ENCODE results near the gene RASA3.
"Not testable (repeated sequence)": the region's sequence is repeated elsewhere in the genome, so short reads cannot be mapped to it uniquely, and the experiment has no call there.

The RASA3 gene

DNA sequence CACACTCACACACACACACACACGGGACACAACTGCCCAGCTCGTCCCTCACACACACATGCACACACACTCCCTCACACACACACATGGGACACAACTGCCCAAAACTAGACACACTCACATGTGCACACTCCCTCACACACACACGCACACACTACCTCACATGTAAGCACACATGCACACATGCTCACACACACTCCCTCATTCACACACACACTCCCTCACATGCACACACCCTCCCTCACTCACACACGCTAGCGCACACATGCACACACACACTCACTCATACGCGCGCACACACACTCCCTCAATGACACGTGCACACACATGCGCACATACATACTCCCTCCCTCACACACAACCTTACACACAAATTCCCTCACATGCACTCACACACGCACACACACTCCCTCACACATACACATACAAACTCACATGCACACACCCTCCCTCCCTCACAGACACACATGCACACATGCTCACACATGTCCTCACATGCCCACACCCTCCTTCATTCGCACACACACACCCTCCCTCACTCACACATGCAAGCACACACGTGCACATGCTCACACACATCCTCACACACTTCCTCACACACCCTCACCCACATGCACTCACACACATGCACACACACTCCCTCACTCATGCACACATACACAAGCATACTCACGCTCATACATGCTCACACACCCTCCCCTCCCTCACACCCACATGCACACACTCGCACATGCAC lies 9.0 kb upstream of the RASA3 start:
- no peak for DNase-seq

DNA sequence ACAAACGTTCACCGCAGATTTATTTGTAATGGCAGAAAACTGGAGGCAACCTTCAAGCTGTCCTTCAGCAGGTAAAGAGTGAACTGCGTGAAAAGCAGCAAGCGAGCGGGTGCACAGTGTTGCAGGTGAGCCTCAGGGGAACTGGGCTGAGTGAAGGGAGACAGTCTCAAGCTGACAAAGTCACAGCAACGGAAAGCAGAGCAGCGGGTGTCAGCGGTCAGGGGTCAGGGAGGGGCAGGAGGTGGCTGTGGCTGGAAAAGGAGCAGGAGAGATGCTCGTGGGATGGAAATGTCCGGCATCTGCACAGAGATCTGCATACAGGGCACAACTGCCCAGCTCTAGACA lies 8.5 kb upstream of the RASA3 start:
- no peak for DNase-seq

DNA sequence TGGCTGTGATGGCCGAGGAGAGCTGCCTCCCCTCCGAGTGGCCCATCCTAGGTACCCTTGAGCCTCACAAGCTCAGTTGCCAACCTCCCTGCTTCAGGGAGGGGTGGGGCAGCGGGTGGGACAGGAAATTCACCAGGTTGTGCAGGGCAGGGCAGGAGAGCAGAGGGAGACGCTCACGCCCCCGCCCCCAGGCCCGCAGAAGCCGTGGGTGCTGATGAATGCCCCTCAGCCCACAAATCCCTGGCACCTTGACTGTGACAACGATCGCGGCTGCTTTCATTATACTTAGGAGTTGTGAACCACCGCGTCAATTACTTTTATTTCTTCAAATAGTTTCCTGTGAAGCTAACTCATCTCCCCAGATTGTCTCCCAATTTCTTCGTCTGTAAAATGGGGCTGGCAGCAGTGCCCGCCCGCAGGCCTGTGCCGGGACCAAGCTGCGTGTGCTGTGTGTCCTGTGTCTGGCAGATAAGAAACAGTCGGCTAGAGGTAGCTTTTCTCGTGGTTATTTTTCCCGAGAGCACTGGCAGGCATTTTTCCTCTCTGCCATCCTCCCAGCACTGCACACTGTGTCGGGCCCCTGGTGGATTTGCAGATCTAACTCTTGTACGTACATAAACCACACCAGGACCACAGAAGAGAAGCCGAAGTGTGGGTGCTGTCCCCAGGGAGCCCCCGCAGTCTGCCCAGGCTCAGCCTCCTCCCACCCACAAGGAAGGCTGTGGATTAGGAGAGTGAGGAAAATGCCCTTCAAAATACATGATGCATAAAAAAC lies 7.9 kb upstream of the RASA3 start:
- no peak for DNase-seq

DNA sequence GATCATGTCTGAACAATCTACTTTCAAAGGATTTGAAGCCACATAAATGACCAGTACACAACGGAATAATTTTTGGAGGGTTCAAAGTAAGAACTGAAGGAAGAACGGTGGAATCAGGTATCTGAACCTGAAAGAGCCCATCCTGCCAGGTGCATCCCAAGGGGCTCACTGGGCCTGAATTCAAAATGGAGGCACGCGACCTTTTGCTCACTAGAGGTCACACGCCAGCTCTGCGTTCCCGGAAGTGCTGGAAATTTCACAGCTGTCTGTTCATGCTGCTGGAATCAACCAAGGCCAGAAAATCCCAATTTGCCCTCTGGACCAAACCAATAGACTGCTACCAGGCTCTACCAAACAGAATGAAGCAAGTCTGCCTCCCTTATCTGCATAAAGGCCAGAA lies 4.2 kb upstream of the RASA3 start:
- DNase-seq = no peak

DNA sequence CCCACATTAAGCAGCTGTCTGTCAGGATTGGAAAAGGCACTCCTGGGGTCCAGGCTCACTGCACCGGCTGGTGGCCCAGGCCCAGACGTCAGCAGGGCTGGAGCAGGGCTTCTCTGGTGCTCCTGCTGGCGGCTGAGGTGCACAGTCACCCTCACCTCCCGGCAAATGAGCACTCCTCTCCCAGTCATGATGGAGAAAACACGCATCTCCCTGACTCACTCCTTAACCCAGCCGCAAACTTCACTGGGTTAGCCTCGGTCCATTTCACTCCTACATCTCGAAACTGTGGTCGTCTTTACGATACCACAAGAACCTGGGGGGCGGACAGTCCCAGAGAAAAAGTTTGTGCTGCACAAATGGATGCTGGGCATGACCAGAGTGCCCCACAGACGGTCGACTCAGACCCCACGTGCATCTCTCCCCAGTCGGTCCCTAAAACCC lies 3.3 kb upstream of the RASA3 start:
- no peak for DNase-seq

DNA sequence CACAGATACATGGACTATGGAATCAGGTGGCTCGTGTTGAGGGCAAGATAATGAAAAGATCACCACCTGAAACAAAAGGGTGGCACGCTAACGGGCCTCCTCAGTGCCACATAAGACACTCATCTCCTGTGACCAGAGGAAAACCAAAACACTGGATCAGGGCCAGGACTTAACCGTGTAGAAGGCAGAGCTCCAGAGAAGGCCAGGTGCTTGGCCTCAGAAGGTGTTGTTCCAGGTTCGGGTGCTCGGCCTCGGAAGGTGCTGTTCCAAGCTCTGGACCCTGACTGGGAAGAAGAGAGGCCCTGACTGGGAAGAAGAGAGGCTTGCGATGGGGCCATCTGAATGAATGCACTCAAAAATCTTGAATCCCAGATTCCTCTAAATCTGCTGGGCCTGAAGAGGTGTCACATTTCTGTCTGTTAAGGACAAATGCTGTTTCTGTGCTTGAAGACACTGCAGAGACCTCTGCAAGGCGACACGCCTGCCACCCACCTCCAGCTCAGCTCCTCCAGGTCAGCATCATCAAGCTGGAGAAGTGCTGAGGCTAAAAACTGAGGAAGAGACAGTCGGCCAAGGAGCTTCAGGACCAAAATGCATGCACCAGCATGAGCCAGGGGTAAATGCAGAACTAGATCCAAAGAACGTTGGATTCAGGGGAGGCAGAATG lies 2.7 kb upstream of the RASA3 start:
- DNase-seq = no peak

DNA sequence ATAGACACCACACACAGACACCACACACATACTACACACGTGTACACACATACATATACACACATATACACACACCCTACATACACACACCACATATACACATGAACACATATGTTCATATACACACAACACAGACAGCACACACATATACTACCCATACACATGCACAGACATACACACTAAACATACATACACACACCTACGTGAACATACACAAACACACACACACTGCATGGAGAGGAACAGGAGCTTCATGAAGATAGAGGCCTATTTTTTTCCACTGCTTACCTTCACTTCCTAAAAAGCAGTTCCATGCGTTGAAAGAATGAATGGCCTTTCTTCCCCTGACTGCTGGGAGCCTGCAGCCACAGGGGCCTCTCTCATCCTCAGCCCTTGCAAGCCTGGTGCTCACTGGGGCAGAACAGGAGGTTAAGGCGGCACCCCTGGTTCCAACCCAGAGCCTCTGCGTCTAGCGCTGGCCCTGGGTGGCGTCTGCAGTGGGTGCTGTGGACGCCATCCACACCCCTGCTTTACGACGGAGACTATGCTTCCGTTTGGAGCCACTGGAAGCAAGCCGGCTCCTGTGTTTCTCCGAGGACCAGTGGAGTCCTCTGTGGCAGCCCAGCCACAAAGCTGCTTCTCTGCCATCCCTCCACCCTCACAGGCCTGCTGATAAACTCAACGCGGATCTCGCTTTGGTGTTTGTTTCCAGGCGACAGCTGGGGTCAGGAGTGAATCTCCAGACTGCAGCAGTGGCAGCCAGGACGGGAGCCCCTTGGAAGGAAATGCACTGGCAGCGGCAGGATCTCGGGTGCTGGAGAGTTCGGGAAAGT lies 1.9 kb upstream of the RASA3 start:
- no peak for DNase-seq

DNA sequence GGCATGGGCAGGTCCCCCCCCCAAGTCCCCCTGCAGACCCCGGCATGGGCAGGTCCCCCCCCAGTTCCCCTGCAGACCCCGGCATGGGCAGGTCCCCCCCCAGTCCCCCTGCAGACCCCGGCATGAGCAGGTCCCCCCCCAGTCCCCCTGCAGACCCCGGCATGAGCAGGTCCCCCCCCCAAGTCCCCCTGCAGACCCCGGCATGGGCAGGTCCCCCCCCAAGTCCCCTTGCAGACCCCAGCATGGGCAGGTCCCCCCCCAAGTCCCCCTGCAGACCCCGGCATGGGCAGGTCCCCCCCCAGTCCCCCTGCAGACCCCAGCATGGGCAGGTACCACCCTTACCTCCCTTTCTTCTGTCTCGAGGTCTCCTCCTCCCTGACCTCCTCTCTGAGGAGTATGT lies 1.1 kb upstream of the RASA3 start:
- not testable (repeated sequence) for DNase-seq

DNA sequence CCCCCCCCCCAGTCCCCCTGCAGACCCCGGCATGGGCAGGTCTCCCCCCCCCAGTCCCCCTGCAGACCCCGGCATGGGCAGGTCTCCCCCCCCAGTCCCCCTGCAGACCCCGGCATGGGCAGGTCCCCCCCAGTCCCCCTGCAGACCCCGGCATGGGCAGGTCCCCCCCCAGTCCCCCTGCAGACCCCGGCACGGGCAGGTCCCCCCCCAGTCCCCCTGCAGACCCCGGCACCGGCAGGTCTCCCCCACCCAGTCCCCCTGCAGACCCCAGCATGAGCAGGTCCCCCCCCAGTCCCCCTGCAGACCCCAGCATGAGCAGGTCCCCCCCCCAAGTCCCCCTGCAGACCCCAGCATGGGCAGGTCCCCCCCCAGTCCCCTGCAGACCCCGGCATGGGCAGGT lies 703 bp upstream of the RASA3 start:
- not testable (repeated sequence) for DNase-seq

DNA sequence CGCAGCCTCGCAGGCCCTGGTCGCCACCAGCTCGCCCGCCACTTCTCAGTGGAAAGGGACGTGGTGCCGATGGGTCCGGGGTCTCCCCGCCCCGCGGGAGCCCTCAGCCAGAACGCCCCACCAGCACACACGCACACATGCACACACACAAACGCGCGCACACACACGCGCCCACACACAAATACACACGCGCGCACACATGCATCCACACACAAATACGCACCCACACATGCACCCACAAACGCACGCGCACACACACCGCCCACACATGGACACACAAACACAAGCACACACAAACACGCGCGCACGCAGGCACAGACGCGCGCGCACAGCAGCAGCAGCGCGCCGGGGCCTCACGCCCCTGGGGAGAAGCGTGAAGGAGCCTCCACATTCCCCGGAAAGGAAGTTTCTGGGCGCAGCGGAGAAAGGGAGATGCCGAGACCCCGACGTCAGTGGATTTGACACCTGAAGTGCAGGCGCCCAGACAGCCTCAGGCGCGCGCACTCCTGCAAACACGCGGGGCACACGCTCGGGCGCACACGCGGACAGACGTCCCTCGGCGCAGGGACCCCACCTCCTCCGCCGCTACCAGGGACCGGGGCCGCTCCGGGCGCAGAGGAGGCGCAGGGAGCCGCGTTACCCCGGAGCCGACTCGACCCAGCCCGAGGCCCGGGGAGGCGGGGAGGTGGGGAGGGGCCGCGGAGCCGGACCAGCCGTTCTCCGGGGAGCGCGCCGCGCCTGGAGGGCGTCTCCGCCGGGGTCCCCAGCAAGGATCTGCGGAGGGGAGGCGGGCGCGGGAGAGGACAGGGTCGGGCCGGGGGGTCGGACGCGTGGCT lies 622 bp downstream of the RASA3 start:
- DNase-seq = no peak

DNA sequence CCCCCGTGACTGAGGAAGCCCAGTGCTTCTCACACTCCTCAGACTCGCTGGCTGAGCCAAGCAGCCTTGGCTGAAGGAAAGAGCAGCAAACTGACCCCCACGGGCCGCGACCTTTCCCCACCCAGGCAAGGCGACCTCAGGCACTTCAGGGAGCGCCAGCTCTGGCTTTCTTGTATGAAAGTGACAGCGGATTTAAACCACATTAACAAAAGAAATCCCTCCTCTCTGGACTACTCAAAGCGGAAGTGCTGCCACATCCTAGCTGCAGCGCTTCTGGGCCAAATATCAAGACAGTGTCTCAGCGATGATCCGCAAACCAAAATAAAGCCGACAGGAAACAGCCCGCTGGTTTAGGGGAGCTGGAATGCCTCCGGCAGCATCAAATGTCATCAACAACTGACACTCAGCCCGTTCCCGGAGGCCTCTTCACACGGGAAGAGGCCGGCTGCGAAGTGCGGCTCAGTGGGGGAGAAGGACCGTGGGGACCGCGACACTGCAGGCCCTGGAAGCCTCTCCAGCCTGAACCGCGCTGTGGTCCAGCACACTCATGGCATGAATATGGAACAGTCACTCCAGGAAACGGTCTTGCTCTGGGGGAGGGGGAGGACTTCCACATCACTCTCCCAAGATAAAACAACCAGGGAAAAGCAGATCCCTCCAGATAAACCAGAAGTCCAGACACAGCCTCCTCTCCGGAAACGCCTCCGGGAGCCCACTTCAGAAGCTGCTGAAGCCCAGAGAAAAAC lies 1.4 kb downstream of the RASA3 start:
- DNase-seq = no peak

DNA sequence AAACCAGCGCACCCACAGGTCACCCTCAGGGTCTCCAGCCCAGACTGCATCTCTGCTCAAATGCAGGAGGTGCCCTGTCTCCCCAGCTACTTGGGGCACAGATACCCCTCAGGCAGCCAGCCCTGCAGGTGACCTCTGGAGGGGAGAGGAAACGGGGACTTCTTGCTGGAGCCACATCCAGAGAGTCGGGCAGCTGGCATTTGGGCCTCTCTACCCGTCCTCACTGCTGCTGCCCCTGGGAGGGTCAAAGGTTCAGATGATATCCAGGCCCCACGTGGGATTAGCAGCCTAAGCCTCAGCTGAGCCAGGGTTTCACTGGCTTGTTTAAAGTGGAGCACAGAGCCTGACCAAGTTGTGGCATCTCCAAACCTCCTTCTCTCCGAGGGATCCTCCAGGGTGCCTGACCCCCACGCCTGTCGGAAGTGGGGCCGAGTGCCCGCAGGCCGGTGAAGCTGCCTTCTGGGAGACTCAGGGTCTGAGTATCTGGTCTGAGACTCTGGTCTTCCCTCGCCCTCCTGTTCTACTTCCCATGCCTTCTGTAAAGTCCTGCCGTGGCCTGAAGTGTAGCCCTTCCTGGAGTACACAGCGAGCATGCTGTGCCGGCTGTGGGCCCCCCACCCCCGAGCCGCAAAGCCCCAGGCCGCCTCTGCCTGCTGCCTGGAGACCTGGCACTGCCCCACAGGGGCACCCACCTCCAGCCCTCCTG lies 2.1 kb downstream of the RASA3 start:
- no peak for DNase-seq

DNA sequence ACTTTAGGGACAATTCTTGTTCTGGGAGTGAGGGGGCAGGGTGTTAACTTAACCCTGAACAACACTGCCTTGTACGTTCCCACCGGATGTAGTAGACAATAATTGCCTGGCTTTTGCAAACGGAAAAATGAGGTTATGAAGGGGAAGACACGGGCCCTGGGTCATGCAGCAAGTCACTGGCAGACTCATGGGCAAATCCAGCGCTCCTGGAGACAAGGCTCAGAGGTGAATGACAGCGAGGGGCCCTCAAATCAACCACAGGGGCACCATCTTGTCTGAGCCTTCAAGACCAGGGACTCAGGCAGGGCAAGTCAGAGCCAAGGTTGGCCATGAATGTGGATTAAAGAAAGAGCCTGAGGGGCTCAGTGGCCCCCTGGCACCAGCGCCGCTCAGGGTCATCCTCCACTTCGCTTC lies 2.8 kb downstream of the RASA3 start:
- no peak for DNase-seq

DNA sequence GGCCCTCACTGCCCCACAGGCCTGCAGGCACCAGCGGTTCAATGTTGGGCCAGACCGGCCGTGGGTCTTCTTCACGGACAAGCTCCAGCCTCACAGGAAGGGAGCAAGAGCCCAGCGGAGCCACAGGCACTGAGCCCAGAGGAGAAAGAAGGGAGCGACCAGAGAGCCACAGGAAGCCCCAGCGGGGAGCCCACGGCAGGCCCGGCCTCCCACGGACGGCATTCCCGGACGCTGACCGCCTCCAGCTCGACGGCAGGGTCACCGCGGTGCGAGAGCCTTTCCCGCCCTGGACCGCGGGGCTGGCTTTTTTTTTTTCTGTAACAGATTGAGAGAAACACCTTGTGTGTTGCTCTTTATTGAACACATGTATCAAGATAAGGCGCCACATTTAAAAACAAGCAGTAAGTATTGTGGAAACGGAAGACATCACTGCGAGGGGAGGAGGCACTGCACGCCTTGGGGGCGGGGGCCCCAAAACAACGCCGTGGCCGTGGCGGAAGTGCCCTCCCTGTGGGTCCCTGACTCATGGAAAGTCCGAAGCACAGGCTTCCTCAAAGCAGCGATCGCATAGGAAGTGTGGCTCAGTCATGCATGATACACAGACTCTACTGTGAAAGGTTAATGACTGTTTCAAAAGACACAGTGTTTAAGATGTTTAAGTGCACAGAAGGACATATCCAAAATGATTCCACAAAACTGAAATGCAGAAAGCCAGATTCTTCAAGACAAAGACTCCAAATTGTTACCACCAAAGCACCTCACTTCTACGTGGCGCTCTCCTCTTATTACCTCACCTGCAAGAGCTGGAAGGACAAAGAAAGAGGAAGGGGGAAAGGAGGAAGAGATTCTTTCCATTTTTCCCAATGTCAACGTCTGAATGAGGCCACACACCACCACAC lies 3.5 kb downstream of the RASA3 start:
- no peak for DNase-seq

DNA sequence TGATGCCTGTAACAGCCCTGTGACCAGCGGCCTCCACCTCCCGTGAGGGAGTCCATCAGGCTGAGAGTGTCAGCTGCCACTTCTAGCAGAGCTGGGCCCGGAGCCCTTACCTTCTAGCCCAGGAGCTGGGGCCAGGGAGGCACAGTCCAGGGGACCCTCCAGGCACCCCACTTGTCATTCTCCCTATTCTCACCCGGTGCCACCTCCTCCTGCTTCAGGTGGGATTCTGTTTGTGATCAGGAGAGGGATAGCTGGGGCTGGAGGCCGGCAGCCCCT lies 4.1 kb downstream of the RASA3 start:
- no peak for DNase-seq

DNA sequence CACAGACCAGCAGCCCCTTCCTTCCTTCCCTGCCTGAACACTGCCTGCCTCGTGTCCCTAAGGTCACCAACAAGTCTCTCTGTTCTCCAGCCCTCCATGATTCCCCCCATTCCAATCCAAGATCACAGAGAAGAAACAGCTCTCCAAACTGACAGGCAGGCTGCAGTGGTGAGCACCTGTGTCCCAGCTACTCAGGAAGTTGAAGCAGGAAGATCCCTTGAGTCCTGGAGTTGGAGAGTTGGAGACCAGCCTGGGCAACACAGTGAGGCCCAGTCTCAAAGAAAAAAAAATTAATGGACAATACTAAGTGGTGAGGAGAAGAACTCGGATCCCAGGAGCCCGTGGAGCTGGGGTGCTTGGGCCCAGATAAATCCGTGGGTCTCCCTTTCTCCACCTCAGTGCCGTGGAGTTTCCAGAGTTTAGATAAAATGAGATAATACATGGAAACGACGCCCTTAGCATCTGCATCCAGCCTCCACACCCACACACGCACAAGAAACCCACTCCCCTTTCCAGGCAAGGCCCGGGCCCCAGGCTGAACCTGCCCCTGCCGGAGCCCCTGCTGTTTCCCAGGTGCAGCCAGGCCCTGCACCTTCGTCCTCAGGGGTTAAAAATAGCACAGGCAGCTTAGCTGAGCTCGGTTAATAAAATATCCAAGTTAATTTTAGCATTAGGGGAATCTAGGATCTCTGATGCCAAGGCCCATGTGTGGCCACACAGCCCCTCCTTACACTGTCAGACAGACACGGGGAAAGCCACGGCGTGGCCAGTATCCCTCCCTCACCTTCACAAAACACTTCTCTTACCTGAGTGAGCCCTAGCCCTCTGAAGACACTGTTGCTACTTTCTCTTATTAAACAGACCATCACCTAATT lies 4.7 kb downstream of the RASA3 start:
- DNase-seq = no peak

DNA sequence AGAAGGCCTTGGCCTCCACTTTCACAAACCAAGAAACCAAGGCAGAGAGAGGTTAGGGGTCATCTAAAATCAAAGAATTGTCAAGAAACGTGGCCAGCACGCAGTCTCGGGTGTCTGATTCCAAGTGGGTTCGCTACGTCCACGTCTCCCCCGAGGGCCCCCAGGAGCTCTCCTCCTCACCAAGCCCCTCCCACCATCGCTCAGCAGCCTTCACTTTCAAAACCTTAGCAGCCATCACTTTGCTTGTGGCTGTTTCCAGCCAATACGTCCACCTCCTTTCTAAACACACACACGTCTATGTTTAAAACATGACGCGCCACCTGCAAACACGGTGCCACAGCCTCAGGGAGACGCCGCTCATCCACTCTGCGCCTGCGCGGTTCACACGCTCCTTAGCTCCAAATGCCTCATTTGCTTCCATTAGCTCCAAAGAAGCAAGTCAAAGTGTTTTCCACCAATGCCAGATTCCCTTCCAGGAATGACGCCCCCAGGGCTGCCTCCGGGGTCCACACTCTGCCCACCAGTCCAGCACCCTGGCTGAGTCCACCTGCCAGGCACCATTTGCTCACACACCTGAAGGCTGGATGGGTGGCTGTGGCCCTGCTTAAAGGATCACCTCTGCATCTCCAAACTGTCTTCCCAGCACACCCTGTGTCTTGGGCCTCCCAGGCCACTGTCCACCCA lies 5.5 kb downstream of the RASA3 start:
- no peak for DNase-seq

DNA sequence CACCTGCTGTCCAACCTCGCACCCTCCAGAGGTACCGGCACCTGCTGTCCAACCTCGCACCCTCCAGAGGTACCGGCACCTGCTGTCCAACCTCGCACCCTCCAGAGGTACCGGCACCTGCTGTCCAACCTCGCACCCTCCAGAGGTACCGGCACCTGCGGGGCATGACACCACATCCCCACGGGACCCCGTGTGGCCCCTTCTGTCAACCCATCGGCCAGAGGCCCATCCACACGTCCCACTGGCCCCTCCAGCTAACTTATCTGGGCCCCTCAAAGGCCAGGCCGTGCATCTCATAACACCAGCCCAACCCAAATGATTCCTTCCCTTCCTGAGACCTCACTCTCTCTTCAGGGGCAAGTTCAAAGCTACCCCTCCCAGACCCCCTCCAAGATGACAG lies 6.3 kb downstream of the RASA3 start:
- not testable (repeated sequence) for DNase-seq

Measured in NCI-H446 treated with DMSO at 0.1 percent for 48 hours (cell line).